H9 (cell line): Measurements from ENCODE around the gene CHSY1. TPM values are rescaled to one million over a fixed set of nuclear protein-coding genes. Genes with fewer than 3 reads are reported as not detected.

ENCODE experiments used
- DNase-seq: peaks from one replicate; pipeline ENCODE4 v3.0.0-alpha.2; 2017
- H2AFZ ChIP-seq: one replicate; pipeline ENCODE4 v1.6.1; 2013; ENCODE audit warnings: mild to moderate bottlenecking, low read length, control low read depth, moderate library complexity
- H2AK5ac ChIP-seq: 2 replicates; pipeline ENCODE4 v1.6.1; 2013; ENCODE audit warnings: low read length, control low read depth, mixed read lengths; ENCODE audit not compliant: insufficient read length
- H2BK120ac ChIP-seq: one replicate; pipeline ENCODE4 v1.6.1; 2013; ENCODE audit warnings: low read depth, mild to moderate bottlenecking, low read length, control low read depth, inconsistent platforms; ENCODE audit not compliant: poor library complexity, severe bottlenecking
- H2BK12ac ChIP-seq: 2 replicates; pipeline ENCODE4 v1.6.1; 2013; ENCODE audit warnings: low read length, control low read depth, mixed read lengths, low read depth; ENCODE audit not compliant: insufficient read length
- H2BK15ac ChIP-seq: 2 replicates; pipeline ENCODE4 v1.6.1; 2013; ENCODE audit warnings: low read depth, low read length, control low read depth
- H2BK20ac ChIP-seq: one replicate; pipeline ENCODE4 v1.6.1; 2013; ENCODE audit warnings: low read depth, mild to moderate bottlenecking, low read length, control low read depth, inconsistent platforms; ENCODE audit not compliant: poor library complexity, severe bottlenecking
- H2BK5ac ChIP-seq: 2 replicates; pipeline ENCODE4 v1.6.1; 2013; ENCODE audit warnings: low read length, control low read depth, mixed read lengths; ENCODE audit not compliant: insufficient read length
- H3K14ac ChIP-seq: 2 replicates; pipeline ENCODE4 v1.6.1; 2013; ENCODE audit warnings: low read length, control low read depth; ENCODE audit not compliant: insufficient read depth
- H3K18ac ChIP-seq: 2 replicates; pipeline ENCODE4 v1.6.1; 2013; ENCODE audit warnings: low read depth, mild to moderate bottlenecking, mixed read lengths, low read length, control low read depth; ENCODE audit not compliant: insufficient read length
- H3K23ac ChIP-seq: 2 replicates; pipeline ENCODE4 v1.6.1; 2013; ENCODE audit warnings: low read length, control low read depth, mixed read lengths, low read depth; ENCODE audit not compliant: insufficient read length
- H3K23me2 ChIP-seq: 2 replicates; pipeline ENCODE4 v1.6.1; 2013; ENCODE audit warnings: low read depth, mild to moderate bottlenecking, mixed read lengths, low read length, control low read depth; ENCODE audit not compliant: insufficient read length, poor library complexity, severe bottlenecking
- H3K27ac ChIP-seq: 2 replicates; pipeline ENCODE4 v1.5.1; 2013; ENCODE audit warnings: low read length, control low read depth, mixed read lengths, low read depth; ENCODE audit not compliant: insufficient read length
- H3K27me3 ChIP-seq: 2 replicates; pipeline ENCODE4 v1.6.1; 2013; ENCODE audit warnings: low read length, control low read depth, inconsistent platforms; ENCODE audit not compliant: insufficient read depth
- H3K4ac ChIP-seq: 2 replicates; pipeline ENCODE4 v1.6.1; 2013; ENCODE audit warnings: low read depth, mild to moderate bottlenecking, control low read depth, inconsistent platforms, low read length, moderate library complexity
- H3K4me1 ChIP-seq: 2 replicates; pipeline ENCODE4 v1.6.1; 2013; ENCODE audit warnings: low read length, control low read depth, inconsistent platforms; ENCODE audit not compliant: insufficient read depth
- H3K4me2 ChIP-seq: 2 replicates; pipeline ENCODE4 v1.6.1; 2013; ENCODE audit warnings: low read length, control low read depth, mixed read lengths; ENCODE audit not compliant: insufficient read length, insufficient read depth
- H3K56ac ChIP-seq: 2 replicates; pipeline ENCODE4 v1.6.1; 2013; ENCODE audit warnings: low read depth, mild to moderate bottlenecking, mixed read lengths, low read length, control low read depth; ENCODE audit not compliant: insufficient read length
- H3K79me1 ChIP-seq: 2 replicates; pipeline ENCODE4 v1.6.1; 2013; ENCODE audit warnings: low read depth, mild to moderate bottlenecking, moderate library complexity, low read length, control low read depth, inconsistent platforms; ENCODE audit not compliant: insufficient read depth, poor library complexity, severe bottlenecking
- H3K79me2 ChIP-seq: 2 replicates; pipeline ENCODE4 v1.6.1; 2013; ENCODE audit warnings: low read length, control low read depth, inconsistent platforms; ENCODE audit not compliant: insufficient read depth
- H3K9ac ChIP-seq: 2 replicates; pipeline ENCODE4 v1.6.1; 2013; ENCODE audit warnings: low read length, control low read depth, mixed read lengths; ENCODE audit not compliant: insufficient read length; ENCODE audit errors: extremely low read depth
- H3K9me3 ChIP-seq: one replicate; pipeline ENCODE4 v1.6.1; 2013; ENCODE audit warnings: low read depth, low read length, inconsistent platforms; ENCODE audit not compliant: control insufficient read depth
- H3T11ph ChIP-seq: one replicate; pipeline ENCODE4 v1.6.1; 2013; ENCODE audit warnings: mild to moderate bottlenecking, low read length, control low read depth, inconsistent platforms
- H4K20me1 ChIP-seq: one replicate; pipeline ENCODE4 v1.6.1; 2013; ENCODE audit not compliant: control insufficient read depth, insufficient read length, insufficient read depth
- H4K5ac ChIP-seq: 2 replicates; pipeline ENCODE4 v1.6.1; 2013; ENCODE audit warnings: low read depth, mild to moderate bottlenecking, mixed read lengths, low read length, control low read depth; ENCODE audit not compliant: insufficient read length
- H4K8ac ChIP-seq: replicated peaks from 2 replicates; pipeline ENCODE4 v1.6.1; 2013; ENCODE audit warnings: low read length, control low read depth, mixed read lengths, low read depth; ENCODE audit not compliant: insufficient read length
- H4K91ac ChIP-seq: 2 replicates; pipeline ENCODE4 v1.6.1; 2013; ENCODE audit warnings: low read depth, mild to moderate bottlenecking, moderate library complexity, mixed read lengths, low read length, control low read depth; ENCODE audit not compliant: insufficient read length
- H3K27ac Mint-ChIP-seq, 3 experiments: 2 replicates in 2 of 3; 3 replicates in 1 of 3; pipeline ENCODE4 v1.8.0; 2020 to 2021; ENCODE audit warnings: mixed read lengths in 3 of 3, mild to moderate bottlenecking in 1 of 3, moderate library complexity in 1 of 3
- H3K27me3 Mint-ChIP-seq: 2 replicates; pipeline ENCODE4 v1.8.0; 2021; ENCODE audit warnings: low read depth, mild to moderate bottlenecking, moderate library complexity, mixed read lengths
- H3K36me3 Mint-ChIP-seq, 3 experiments: 2 replicates in 2 of 3; 3 replicates in 1 of 3; pipeline ENCODE4 v1.8.0; 2020 to 2021; ENCODE audit warnings: low read depth in 3 of 3, mixed read lengths in 3 of 3; ENCODE audit not compliant: insufficient read depth in 1 of 3
- H3K4me1 Mint-ChIP-seq, 2 experiments: 2 replicates each; pipeline ENCODE4 v1.8.0; 2020; ENCODE audit warnings: mixed read lengths in 2 of 2
- H3K4me3 Mint-ChIP-seq, 2 experiments: 2 replicates in 1 of 2; 3 replicates in 1 of 2; pipeline ENCODE4 v1.8.0; 2020 to 2021; ENCODE audit warnings: mild to moderate bottlenecking in 2 of 2, mixed read lengths in 2 of 2, moderate library complexity in 1 of 2
- H3K9me3 Mint-ChIP-seq, 2 experiments: 2 replicates in 1 of 2; 3 replicates in 1 of 2; pipeline ENCODE4 v1.8.0; 2020; ENCODE audit warnings: mild to moderate bottlenecking in 2 of 2, mixed read lengths in 2 of 2, moderate library complexity in 1 of 2
- CTCF ChIP-seq: fragments of 200-600 bp; sonication (generic); conservative IDR thresholded peaks from 3 replicates; pipeline ENCODE4 v1.8.0; 2021; ENCODE audit warnings: antibody characterized with exemption, mild to moderate bottlenecking
- WGBS: extraction: QIAGEN DNeasy Blood & Tissue Kit; methylation state at CpG from one replicate; pipeline ENCODE4 v1.1.7; 2013; ENCODE audit warnings: missing lambda C conversion rate, low lambda C conversion rate, mixed read lengths; ENCODE audit not compliant: insufficient read length; ENCODE audit errors: extremely low coverage; 5-methylcytosine and 5-hydroxymethylcytosine counted together
- total RNA-seq: library from RNA; stranded (reverse); gene quantifications from 2 replicates; pipeline ENCODE4 v1.2.1, GENCODE V29; 2021

Gene CHSY1
- total RNA-seq, 1 experiment from 2014 or later: 68.3 TPM

- H2BK15ac ChIP-seq: no peak overlapping the region
- H4K20me1 ChIP-seq: no peaks in the 10 kb centered on the region
- no peak overlapping the region for H2AK5ac ChIP-seq
- H3K56ac ChIP-seq: no peak overlapping the region
- no peak for DNase-seq
- TF ChIP-seq CTCF: no peak
- no peak overlapping the region for H3K4ac ChIP-seq
- no peak overlapping the region for H2BK12ac ChIP-seq
- Mint-ChIP-seq H3K9me3 (no peaks in the 10 kb centered on the region), H3K36me3 (peaks cover 34 to 60% (median 45%) of the 10 kb centered on the region in 3 experiments), H3K4me3 (no peak overlapping the region), H3K4me1 (peaks cover 28 to 36% of the 10 kb centered on the region in 2 experiments), H3K27ac (peak overlapping the region in 1 of 3 experiments; percentile 15; a peak in 3 of 7 replicates), H3K27me3 (no peaks in the 10 kb centered on the region)
- H4K91ac ChIP-seq: no peak overlapping the region
- no peak overlapping the region for H2BK5ac ChIP-seq
- no peak overlapping the region for H3K9ac ChIP-seq
- no peak overlapping the region for H2BK20ac ChIP-seq
- H2AFZ ChIP-seq: no peak overlapping the region
- H3K4me2 ChIP-seq: no peak overlapping the region
- H3K27me3 ChIP-seq: no peaks in the 10 kb centered on the region
- H3K23me2 ChIP-seq: no peaks in the 10 kb centered on the region
- no peak overlapping the region for H3K23ac ChIP-seq
- no peak overlapping the region for H2BK120ac ChIP-seq
- H4K8ac ChIP-seq: no peak overlapping the region
- H3T11ph ChIP-seq: no peak overlapping the region
- H3K18ac ChIP-seq: no peak overlapping the region
- H3K79me2 ChIP-seq: no peaks in the 10 kb centered on the region; the same call in 1 of the 2 replicates
- no CpG with 5 or more reads among the region's 21 CpGs for WGBS
- no peak overlapping the region for H4K5ac ChIP-seq
- H3K4me1 ChIP-seq: no peaks in the 10 kb centered on the region
- H3K9me3 ChIP-seq: no peaks in the 10 kb centered on the region
- H3K14ac ChIP-seq: no peak overlapping the region
- H3K79me1 ChIP-seq: peaks cover 9% of the 10 kb centered on the region
- H3K27ac ChIP-seq: no peak overlapping the region
Observed at GRCh38 chr15:101179341-101180153, 72.3 kb downstream of the CHSY1 start.
